Sigmoid colon (tissue), 4 donors: ENCODE results near the gene WDR5B.

ENCODE experiments used
- EP300 ChIP-seq, 4 donors: sonication (generic); formaldehyde crosslinking; IDR thresholded peaks; one replicate each; pipeline ENCODE4 v1.6.1; 2017; ENCODE audit warnings: antibody characterized with exemption in 4 of 4
- POLR2AphosphoS5 ChIP-seq, 4 donors: sonication (generic); formaldehyde crosslinking; IDR thresholded peaks; one replicate each; pipeline ENCODE4 v1.6.1; 2017; ENCODE audit warnings: antibody characterized with exemption in 4 of 4
- TF ChIP-seq, protein P1 (sequence below), 4 experiments: fragments of 450-650 bp in 3 of 4; fragments of 200-600 bp in 1 of 4; IDR thresholded peaks; one replicate each; pipeline ENCODE4 v1.5.1; 2016 to 2019; ENCODE audit warnings: antibody characterized with exemption in 4 of 4, mild to moderate bottlenecking in 3 of 4, moderate library complexity in 2 of 4

GRCh38 chr3:122377975-122378374 lies 37.9 kb downstream of the WDR5B start:
- TF ChIP-seq, protein P1, sequence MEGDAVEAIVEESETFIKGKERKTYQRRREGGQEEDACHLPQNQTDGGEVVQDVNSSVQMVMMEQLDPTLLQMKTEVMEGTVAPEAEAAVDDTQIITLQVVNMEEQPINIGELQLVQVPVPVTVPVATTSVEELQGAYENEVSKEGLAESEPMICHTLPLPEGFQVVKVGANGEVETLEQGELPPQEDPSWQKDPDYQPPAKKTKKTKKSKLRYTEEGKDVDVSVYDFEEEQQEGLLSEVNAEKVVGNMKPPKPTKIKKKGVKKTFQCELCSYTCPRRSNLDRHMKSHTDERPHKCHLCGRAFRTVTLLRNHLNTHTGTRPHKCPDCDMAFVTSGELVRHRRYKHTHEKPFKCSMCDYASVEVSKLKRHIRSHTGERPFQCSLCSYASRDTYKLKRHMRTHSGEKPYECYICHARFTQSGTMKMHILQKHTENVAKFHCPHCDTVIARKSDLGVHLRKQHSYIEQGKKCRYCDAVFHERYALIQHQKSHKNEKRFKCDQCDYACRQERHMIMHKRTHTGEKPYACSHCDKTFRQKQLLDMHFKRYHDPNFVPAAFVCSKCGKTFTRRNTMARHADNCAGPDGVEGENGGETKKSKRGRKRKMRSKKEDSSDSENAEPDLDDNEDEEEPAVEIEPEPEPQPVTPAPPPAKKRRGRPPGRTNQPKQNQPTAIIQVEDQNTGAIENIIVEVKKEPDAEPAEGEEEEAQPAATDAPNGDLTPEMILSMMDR (IDR thresholded peaks at IDR 0.05), result no peak
- TF ChIP-seq POLR2AphosphoS5 (IDR thresholded peaks at IDR 0.05) (no peak), EP300 (IDR thresholded peaks at IDR 0.05) (no peak)
